BE2C (cell line): ENCODE data around the gene RNMT.

Experiments used
- DNase-seq: peaks from one replicate; pipeline ENCODE4 v3.0.0-alpha.2; 2020
- H3K27me3 ChIP-seq: fragments of 250-450 bp; sonication (Bioruptor Pico); 2 replicates; pipeline ENCODE4 v1.5.1; 2020; ENCODE audit warnings: mild to moderate bottlenecking
- H3K36me3 ChIP-seq: fragments of 250-450 bp; sonication (Bioruptor Pico); 2 replicates; pipeline ENCODE4 v1.5.1; 2020; ENCODE audit warnings: mild to moderate bottlenecking
- H3K4me1 ChIP-seq: fragments of 250-450 bp; sonication (Bioruptor Pico); 2 replicates; pipeline ENCODE4 v1.5.1; 2020
- H3K4me3 ChIP-seq: 2 replicates; pipeline ENCODE4 v1.5.1; 2011; ENCODE audit warnings: low read depth, low read length
- H3K9me3 ChIP-seq: fragments of 250-450 bp; sonication (Bioruptor Pico); 2 replicates; pipeline ENCODE4 v1.5.1; 2020
- TF ChIP-seq, protein P1 (sequence below): IDR thresholded peaks from 2 replicates; pipeline ENCODE4 v1.5.1; 2012; ENCODE audit warnings: mild to moderate bottlenecking, low read depth, low read length

Gene RNMT

DNA sequence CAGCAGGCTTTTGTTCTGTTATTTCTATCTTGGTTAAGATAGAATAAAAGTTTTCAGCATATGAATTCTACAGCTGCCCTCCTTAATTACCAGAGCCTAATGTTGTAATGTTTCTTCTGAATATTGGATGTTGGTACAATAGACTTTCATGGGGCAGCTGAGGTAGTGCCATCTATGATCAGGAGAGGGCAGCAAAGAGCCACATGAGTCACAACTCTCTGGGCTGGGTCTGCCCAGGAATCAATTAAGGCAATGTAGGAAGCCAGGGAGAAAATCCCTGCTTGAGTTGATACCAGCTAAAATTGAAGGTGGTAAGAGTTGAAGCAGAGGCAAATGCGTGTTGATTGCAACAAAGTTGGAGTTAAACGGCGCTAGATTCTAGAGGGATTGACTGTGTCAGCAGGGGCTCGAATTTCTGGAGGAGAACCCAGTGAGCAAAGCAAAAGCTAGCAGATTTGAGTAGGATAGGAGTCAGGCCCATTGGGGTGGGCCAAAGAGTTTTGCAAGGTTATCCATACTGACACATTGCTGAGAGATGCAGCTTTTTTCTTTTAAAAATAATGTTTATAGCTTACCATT lies 86.9 kb downstream of the RNMT start:
- DNase-seq: peak; percentile 45
- TF ChIP-seq, protein P1, sequence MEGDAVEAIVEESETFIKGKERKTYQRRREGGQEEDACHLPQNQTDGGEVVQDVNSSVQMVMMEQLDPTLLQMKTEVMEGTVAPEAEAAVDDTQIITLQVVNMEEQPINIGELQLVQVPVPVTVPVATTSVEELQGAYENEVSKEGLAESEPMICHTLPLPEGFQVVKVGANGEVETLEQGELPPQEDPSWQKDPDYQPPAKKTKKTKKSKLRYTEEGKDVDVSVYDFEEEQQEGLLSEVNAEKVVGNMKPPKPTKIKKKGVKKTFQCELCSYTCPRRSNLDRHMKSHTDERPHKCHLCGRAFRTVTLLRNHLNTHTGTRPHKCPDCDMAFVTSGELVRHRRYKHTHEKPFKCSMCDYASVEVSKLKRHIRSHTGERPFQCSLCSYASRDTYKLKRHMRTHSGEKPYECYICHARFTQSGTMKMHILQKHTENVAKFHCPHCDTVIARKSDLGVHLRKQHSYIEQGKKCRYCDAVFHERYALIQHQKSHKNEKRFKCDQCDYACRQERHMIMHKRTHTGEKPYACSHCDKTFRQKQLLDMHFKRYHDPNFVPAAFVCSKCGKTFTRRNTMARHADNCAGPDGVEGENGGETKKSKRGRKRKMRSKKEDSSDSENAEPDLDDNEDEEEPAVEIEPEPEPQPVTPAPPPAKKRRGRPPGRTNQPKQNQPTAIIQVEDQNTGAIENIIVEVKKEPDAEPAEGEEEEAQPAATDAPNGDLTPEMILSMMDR: peak; percentile 78
- no peaks in the 10 kb centered on the region for H3K9me3 ChIP-seq
- no peaks in the 10 kb centered on the region for H3K27me3 ChIP-seq
- no peaks in the 10 kb centered on the region for H3K36me3 ChIP-seq
- H3K4me1 ChIP-seq: no peaks in the 10 kb centered on the region
- no peak overlapping the region for H3K4me3 ChIP-seq
